ENCODE measurements around the gene OSBPL6. TPM values are rescaled to one million over a fixed set of nuclear protein-coding genes. Genes with fewer than 3 reads are reported as not detected.
"Not testable (repeated sequence)": the region's sequence is repeated elsewhere in the genome, so short reads cannot be mapped to it uniquely, and the experiment has no call there.

Gene OSBPL6
- total and polyA plus RNA-seq, 11 donors = 1.2 to 9.6 (median 4.2) TPM

DNA sequence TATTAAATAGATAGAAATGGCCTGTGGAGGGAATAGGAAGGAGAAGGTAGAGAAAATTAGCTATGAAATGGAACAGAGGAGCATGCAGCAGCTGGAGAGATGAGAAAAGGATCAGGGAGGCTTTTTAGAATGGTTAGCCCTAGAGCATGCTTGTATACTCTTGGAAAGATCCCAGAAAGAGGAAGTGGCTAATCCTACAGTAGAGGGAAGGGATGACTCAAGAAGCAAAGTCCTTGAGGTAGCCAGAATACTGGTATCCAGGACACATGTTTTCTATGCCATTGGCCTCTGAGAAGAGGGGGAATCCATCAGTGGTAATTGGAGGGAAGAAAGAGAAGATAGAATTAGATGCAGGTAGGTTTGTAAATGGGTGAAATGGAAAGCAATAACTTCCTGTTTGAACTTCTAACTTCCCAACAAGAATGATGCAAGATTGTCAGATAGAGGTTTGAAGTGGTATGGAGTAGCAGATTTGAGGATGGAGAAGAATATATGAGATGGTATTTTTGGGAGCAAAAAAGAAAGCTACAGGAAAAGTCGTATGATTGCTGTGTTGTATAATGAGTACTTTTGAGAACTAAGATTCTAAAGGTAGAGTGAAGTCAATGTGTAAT lies 17.1 kb upstream of the OSBPL6 start:
- ATAC-seq = no peak

DNA sequence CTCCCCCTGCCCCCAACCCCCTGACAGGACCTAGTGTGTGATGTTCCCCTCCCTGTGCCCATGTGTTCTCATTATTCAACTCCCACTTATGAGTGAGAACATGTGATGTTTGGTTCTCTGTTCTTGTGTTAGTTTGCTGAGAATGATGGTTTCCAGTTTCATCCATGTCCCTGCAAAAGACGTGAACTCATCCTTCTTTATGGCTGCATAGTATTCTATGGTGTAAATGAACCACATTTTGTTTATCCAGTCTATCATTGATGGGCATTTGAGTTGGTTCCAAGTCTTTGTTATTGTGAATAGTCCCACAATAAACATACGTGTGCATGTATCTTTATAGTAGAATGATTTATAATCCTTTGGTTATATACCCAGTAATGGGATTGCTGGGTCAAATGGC lies 13.7 kb upstream of the OSBPL6 start:
- WGBS, 4 donors = 93 to 98% (median 95%) methylated on average over 2 of the region's 2 CpGs
- H3K9me3 ChIP-seq; H3K27ac ChIP-seq; H3K36me3 ChIP-seq; intact Hi-C loops (cut with DNase I); H3K4me1 ChIP-seq; H3K4me3 ChIP-seq; DNase-seq; H3K27me3 ChIP-seq; ATAC-seq: not testable (repeated sequence)

More for the DNA sequence above, 17.1 kb upstream of the OSBPL6 start:
- 75 to 89% (median 83%) methylated on average over 1 of the region's 1 CpG for WGBS, 4 donors
- H3K9me3 ChIP-seq = no peaks in the 10 kb centered on the region
- H3K4me1 ChIP-seq = no peaks in the 10 kb centered on the region
- no peak for DNase-seq
- intact Hi-C loops (cut with DNase I) = no loop called here
- TF ChIP-seq, protein P1, sequence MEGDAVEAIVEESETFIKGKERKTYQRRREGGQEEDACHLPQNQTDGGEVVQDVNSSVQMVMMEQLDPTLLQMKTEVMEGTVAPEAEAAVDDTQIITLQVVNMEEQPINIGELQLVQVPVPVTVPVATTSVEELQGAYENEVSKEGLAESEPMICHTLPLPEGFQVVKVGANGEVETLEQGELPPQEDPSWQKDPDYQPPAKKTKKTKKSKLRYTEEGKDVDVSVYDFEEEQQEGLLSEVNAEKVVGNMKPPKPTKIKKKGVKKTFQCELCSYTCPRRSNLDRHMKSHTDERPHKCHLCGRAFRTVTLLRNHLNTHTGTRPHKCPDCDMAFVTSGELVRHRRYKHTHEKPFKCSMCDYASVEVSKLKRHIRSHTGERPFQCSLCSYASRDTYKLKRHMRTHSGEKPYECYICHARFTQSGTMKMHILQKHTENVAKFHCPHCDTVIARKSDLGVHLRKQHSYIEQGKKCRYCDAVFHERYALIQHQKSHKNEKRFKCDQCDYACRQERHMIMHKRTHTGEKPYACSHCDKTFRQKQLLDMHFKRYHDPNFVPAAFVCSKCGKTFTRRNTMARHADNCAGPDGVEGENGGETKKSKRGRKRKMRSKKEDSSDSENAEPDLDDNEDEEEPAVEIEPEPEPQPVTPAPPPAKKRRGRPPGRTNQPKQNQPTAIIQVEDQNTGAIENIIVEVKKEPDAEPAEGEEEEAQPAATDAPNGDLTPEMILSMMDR (IDR thresholded peaks at IDR 0.05) = no peak
- no peak for TF ChIP-seq POLR2A (IDR thresholded peaks at IDR 0.05)
- H3K4me3 ChIP-seq = no peak overlapping the region
- H3K27me3 ChIP-seq = peaks cover 0 to 5% (median 0%) of the 10 kb centered on the region in 9 donors
- no peak overlapping the region for H3K27ac ChIP-seq
- no peaks in the 10 kb centered on the region for H3K36me3 ChIP-seq

DNA sequence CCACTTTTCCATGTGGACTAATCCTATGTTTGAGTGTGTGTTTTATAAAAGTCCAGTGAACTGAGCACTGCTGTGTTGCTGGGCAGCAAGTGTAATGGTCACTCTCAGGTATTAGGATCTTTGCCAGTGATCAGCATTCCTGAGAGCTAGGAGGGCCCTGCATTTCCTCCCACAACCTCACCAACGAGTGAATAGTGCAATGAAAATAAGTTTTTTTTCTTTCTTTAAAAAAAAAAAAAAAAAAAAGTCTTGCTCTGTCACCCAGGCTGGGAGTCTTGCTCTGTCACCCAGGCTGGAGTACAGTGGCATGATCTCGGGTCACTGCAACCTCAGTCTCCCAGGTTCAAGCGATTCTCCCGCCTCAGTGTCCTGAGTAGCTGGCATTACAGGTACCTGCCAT lies 6.5 kb upstream of the OSBPL6 start:
- Histone ChIP-seq H3K4me1 (peaks cover 0 to 8% (median 0%) of the 10 kb centered on the region in 12 donors), H3K36me3 (no peaks in the 10 kb centered on the region), H3K27me3 (peaks cover 0 to 6% (median 0%) of the 10 kb centered on the region in 9 donors), H3K27ac (no peak overlapping the region), H3K9me3 (no peaks in the 10 kb centered on the region), H3K4me3 (no peak overlapping the region)
- 80 to 91% (median 87%) methylated on average over 4 of the region's 4 CpGs for WGBS, 4 donors
- no peak for TF ChIP-seq POLR2A (IDR thresholded peaks at IDR 0.05)
- TF ChIP-seq, protein P1 (IDR thresholded peaks at IDR 0.05) = no peak
- ATAC-seq = no peak
- intact Hi-C loops (cut with DNase I) = no loop called here
- DNase-seq = no peak

DNA sequence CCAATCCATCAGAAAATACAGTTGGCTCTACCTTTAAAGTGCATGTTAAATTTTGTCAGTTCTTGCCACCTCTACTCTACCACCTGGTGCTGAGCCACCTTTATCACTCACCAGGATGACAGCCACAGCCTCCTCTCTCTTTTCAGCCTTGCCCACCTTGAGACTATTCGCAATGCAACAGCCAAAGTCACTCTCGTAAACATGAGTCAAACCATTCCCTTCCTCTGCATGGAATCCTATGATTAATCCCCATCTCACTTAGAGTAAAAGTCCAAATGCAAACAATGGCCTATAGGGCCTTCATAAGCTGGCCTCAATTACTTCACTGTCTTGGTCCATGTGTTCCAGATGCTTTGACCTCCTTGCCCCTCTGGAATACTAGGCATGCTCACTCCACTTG lies 5.8 kb upstream of the OSBPL6 start:
- no peaks in the 10 kb centered on the region for H3K9me3 ChIP-seq
- no peak overlapping the region for H3K27ac ChIP-seq
- no peak for DNase-seq
- 88 to 100% (median 93%) methylated on average over 2 of the region's 2 CpGs for WGBS, 4 donors
- TF ChIP-seq, protein P1 (IDR thresholded peaks at IDR 0.05) = no peak
- TF ChIP-seq POLR2A (IDR thresholded peaks at IDR 0.05) = no peak
- peaks cover 0 to 14% (median 0%) of the 10 kb centered on the region in 12 donors for H3K4me1 ChIP-seq
- intact Hi-C loops (cut with DNase I) = no loop called here
- no peaks in the 10 kb centered on the region for H3K36me3 ChIP-seq
- H3K4me3 ChIP-seq = no peak overlapping the region
- ATAC-seq = no peak
- H3K27me3 ChIP-seq = peaks cover 0 to 12% (median 0%) of the 10 kb centered on the region in 9 donors

Measured in heart left ventricle (tissue), 16 donors.